Lung (tissue), 12 donors: ENCODE data around the gene TEX29. TPM values are rescaled to one million over a fixed set of nuclear protein-coding genes. Genes with fewer than 3 reads are reported as not detected.
A peak's percentile ranks its signal among the peaks of the same experiment; 100 is the strongest.

Source experiments
- ATAC-seq: fragments of 200-7000 bp; cut with Tn5 transposase; one replicate; pipeline ENCODE4 v1.9.1; 2020; ENCODE audit warnings: moderate number of reproducible peaks; ENCODE audit not compliant: insufficient read depth, low FRiP score
- DNase-seq, 3 donors: peaks; one replicate each; pipeline ENCODE4 v3.0.0-alpha.2; 2013 to 2017
- H3K27ac ChIP-seq, 2 donors: one replicate each; pipeline ENCODE4 v1.5.1; 2013; ENCODE audit warnings: mild to moderate bottlenecking in 2 of 2, moderate library complexity in 2 of 2, control low read depth in 1 of 2, inconsistent platforms in 1 of 2, low read depth in 1 of 2, low read length in 1 of 2
- H3K27me3 ChIP-seq, 3 donors: one replicate each; pipeline ENCODE4 v1.5.1; 2013; ENCODE audit warnings: low read length in 2 of 3; ENCODE audit not compliant: control insufficient read depth in 3 of 3, insufficient read depth in 3 of 3
- H3K36me3 ChIP-seq, 4 donors: one replicate each; pipeline ENCODE4 v1.5.1; 2013; ENCODE audit warnings: low read length in 4 of 4, mild to moderate bottlenecking in 1 of 4, moderate library complexity in 1 of 4; ENCODE audit not compliant: control insufficient read depth in 4 of 4, insufficient read depth in 4 of 4
- H3K4me1 ChIP-seq, 5 donors: one replicate each; pipeline ENCODE4 v1.5.1; 2013; ENCODE audit warnings: low read length in 5 of 5, mild to moderate bottlenecking in 2 of 5, moderate library complexity in 1 of 5; ENCODE audit not compliant: control insufficient read depth in 5 of 5, insufficient read depth in 5 of 5
- H3K4me3 ChIP-seq: one replicate; pipeline ENCODE4 v1.5.1; 2013; ENCODE audit warnings: mild to moderate bottlenecking, control low read depth, moderate library complexity
- H3K9ac ChIP-seq, 2 donors: one replicate each; pipeline ENCODE4 v1.5.1; 2013; ENCODE audit warnings: low read length in 2 of 2, control low read depth in 1 of 2; ENCODE audit not compliant: insufficient read depth in 1 of 2
- H3K9me3 ChIP-seq, 4 donors: one replicate each; pipeline ENCODE4 v1.5.1; 2013; ENCODE audit warnings: low read length in 3 of 4, mild to moderate bottlenecking in 1 of 4, moderate library complexity in 1 of 4; ENCODE audit not compliant: control insufficient read depth in 4 of 4, insufficient read depth in 3 of 4
- CTCF ChIP-seq: IDR thresholded peaks from 2 replicates; pipeline ENCODE4 v1.5.1; 2012; ENCODE audit warnings: mild to moderate bottlenecking; ENCODE audit errors: control extremely low read depth, extremely low read depth
- WGBS, 2 donors: extraction: QIAGEN DNeasy Blood & Tissue Kit; methylation state at CpG; one replicate each; pipeline ENCODE4 v1.1.7; 2013; 5-methylcytosine and 5-hydroxymethylcytosine counted together
- polyA plus RNA-seq, 2 donors: library from polyadenylated mRNA; stranded (reverse); fragments of 200-250 nt; gene quantifications; one replicate each; pipeline ENCODE4 v1.2.1, GENCODE V29; 2013
- total RNA-seq, 2 donors: library from RNA; depleted of rRNA in 1 of 2; stranded (reverse); fragments of >200 nt in 1 of 2; gene quantifications; one replicate each; pipeline ENCODE4 v1.2.1, GENCODE V29; 2014 to 2021
- donor health status: control.
- donor health status: control.
- donor health status: Bipolar disorder and iron deficiency.
- donor health status: healthy.
- donor health status: DM: yes; HTN: yes; CAD: no.

Gene TEX29
- total and polyA plus RNA-seq, 4 donors, result 0.19 to 0.79 (median 0.25) TPM; not detected in 1

GRCh38 chr13:111281751-111282311 lies 38.6 kb upstream of the TEX29 start:
- Histone ChIP-seq H3K4me3 (no peak overlapping the region), H3K27ac (peak overlapping the region in 1 of 2 donors; percentile 74), H3K36me3 (peaks cover 14 to 47% (median 40%) of the 10 kb centered on the region in 4 donors), H3K27me3 (no peaks in the 10 kb centered on the region), H3K9me3 (no peaks in the 10 kb centered on the region), H3K4me1 (peaks cover 0 to 40% (median 10%) of the 10 kb centered on the region in 5 donors), H3K9ac (peak overlapping the region in 1 of 2 donors; percentile 15)
- 66 to 67% methylated on average over 10 of the region's 10 CpGs for WGBS, 2 donors
- DNase-seq (peak in 2 of 3 donors; percentile 28 to 54), ATAC-seq (no peak)
- TF ChIP-seq CTCF, result no peak

- no peaks in the 10 kb centered on the region for H3K9me3 ChIP-seq
- 78 to 82% methylated on average over 5 of the region's 5 CpGs for WGBS, 2 donors
- peaks cover 14 to 50% (median 43%) of the 10 kb centered on the region in 4 donors for H3K36me3 ChIP-seq
- H3K9ac ChIP-seq, result peak overlapping the region in 1 of 2 donors; percentile 15
- ATAC-seq, result no peak
- H3K27me3 ChIP-seq, result no peaks in the 10 kb centered on the region
- no peak for TF ChIP-seq CTCF
- H3K4me1 ChIP-seq, result peaks cover 0 to 40% (median 10%) of the 10 kb centered on the region in 5 donors
- peak in 2 of 3 donors; percentile 6 to 22 for DNase-seq
- H3K27ac ChIP-seq, result peak overlapping the region in 1 of 2 donors; percentile 58
- H3K4me3 ChIP-seq, result no peak overlapping the region
These were observed 38.0 kb upstream of the TEX29 start for GRCh38 chr13:111282425-111282824.

GRCh38 chr13:111282997-111283396 lies 37.4 kb upstream of the TEX29 start:
- Histone ChIP-seq H3K9ac (no peak overlapping the region), H3K36me3 (peaks cover 17 to 54% (median 38%) of the 10 kb centered on the region in 4 donors), H3K27me3 (no peaks in the 10 kb centered on the region), H3K27ac (no peak overlapping the region), H3K4me1 (peaks cover 0 to 40% (median 10%) of the 10 kb centered on the region in 5 donors), H3K4me3 (no peak overlapping the region), H3K9me3 (no peaks in the 10 kb centered on the region)
- TF ChIP-seq CTCF, result no peak
- DNase-seq, result no peak
- WGBS, 2 donors, result 89 to 94% methylated on average over 23 of the region's 23 CpGs
- ATAC-seq, result no peak
